Sigmoid colon (tissue), 4 donors: ENCODE measurements around the gene SCUBE1.

Experiments
- CTCF ChIP-seq, 4 experiments: fragments of 450-650 bp in 3 of 4; fragments of 200-600 bp in 1 of 4; IDR thresholded peaks; one replicate each; pipeline ENCODE4 v1.5.1; 2016 to 2019; ENCODE audit warnings: antibody characterized with exemption in 4 of 4, mild to moderate bottlenecking in 3 of 4, moderate library complexity in 2 of 4
- EP300 ChIP-seq, 4 donors: sonication (generic); formaldehyde crosslinking; IDR thresholded peaks; one replicate each; pipeline ENCODE4 v1.6.1; 2017; ENCODE audit warnings: antibody characterized with exemption in 4 of 4
- POLR2A ChIP-seq, 2 donors: fragments of 450-650 bp; IDR thresholded peaks; one replicate each; pipeline ENCODE4 v1.6.1; 2016; ENCODE audit warnings: antibody characterized with exemption in 2 of 2, mild to moderate bottlenecking in 2 of 2, moderate library complexity in 2 of 2

- no peak for TF ChIP-seq POLR2A (IDR thresholded peaks at IDR 0.05)
- no peak for TF ChIP-seq CTCF (IDR thresholded peaks at IDR 0.05)
- no peak for TF ChIP-seq EP300 (IDR thresholded peaks at IDR 0.05)
These were observed 34.4 kb upstream of the SCUBE1 start for GRCh38 chr22:43377548-43377895.
